DOHH2 (cell line): ENCODE measurements around the gene TAB3.

ENCODE experiments used
- EZH2phosphoT487 ChIP-seq: fragments of 200-600 bp; sonication (generic); IDR thresholded peaks from 2 replicates; pipeline ENCODE4 v1.6.1; 2017; ENCODE audit warnings: borderline replicate concordance, mild to moderate bottlenecking, antibody characterized with exemption, low read length, moderate library complexity, mixed read lengths
- TF ChIP-seq, protein P1 (sequence below): fragments of 200-600 bp; sonication (generic); IDR thresholded peaks from one replicate; pipeline ENCODE4 v1.5.1; 2014; ENCODE audit warnings: antibody characterized with exemption, mild to moderate bottlenecking, low read depth, low read length; ENCODE audit not compliant: poor library complexity, severe bottlenecking

DNA sequence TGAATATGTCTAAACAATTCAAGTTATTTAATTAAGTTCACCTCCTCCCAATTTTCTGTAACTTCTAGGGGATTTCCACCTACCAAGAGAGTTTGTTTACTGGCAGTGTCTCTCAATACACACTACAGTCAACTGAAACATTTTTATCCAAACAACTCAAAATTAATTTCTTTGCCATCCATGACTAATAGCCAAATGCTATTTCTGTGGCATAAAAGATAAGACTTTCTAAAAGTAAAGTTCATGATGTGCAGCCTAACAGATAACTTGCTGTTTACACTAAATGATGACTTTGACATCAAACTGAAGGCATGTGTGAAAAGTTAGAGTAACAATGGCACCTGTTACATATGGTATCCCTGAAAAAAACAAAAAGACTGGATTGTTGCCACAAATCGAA is 7.3 kb downstream of the TAB3 start:
- TF ChIP-seq, protein P1, sequence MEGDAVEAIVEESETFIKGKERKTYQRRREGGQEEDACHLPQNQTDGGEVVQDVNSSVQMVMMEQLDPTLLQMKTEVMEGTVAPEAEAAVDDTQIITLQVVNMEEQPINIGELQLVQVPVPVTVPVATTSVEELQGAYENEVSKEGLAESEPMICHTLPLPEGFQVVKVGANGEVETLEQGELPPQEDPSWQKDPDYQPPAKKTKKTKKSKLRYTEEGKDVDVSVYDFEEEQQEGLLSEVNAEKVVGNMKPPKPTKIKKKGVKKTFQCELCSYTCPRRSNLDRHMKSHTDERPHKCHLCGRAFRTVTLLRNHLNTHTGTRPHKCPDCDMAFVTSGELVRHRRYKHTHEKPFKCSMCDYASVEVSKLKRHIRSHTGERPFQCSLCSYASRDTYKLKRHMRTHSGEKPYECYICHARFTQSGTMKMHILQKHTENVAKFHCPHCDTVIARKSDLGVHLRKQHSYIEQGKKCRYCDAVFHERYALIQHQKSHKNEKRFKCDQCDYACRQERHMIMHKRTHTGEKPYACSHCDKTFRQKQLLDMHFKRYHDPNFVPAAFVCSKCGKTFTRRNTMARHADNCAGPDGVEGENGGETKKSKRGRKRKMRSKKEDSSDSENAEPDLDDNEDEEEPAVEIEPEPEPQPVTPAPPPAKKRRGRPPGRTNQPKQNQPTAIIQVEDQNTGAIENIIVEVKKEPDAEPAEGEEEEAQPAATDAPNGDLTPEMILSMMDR: no peak
- TF ChIP-seq EZH2phosphoT487: no peak
